Small intestine (tissue), 7 donors: ENCODE measurements around the gene PHLDA3. TPM values are rescaled to one million over a fixed set of nuclear protein-coding genes. Genes with fewer than 3 reads are reported as not detected.
"Not testable (repeated sequence)": the region's sequence is repeated elsewhere in the genome, so short reads cannot be mapped to it uniquely, and the experiment has no call there.

ENCODE experiments used
- DNase-seq, 2 donors: peaks; one replicate each; pipeline versions ENCODE4 v3.0.0 to v3.0.0-alpha.2; 2013
- FAIRE-seq: peaks from 2 replicates; lab custom pipeline; 2012; peaks lifted over from hg19 to GRCh38; lab: Jason Lieb, UNC
- H3K27ac ChIP-seq, 3 donors: one replicate each; pipeline ENCODE4 v1.5.1; 2013; ENCODE audit warnings: low read length in 2 of 3, mild to moderate bottlenecking in 2 of 3, control low read depth in 1 of 3, inconsistent platforms in 1 of 3, low read depth in 1 of 3, moderate library complexity in 1 of 3
- H3K27me3 ChIP-seq, 3 donors: one replicate each; pipeline ENCODE4 v1.6.1; 2013; ENCODE audit warnings: low read length in 3 of 3, inconsistent platforms in 1 of 3; ENCODE audit not compliant: control insufficient read depth in 3 of 3, insufficient read depth in 3 of 3
- H3K36me3 ChIP-seq, 3 donors: one replicate each; pipeline ENCODE4 v1.6.1; 2013; ENCODE audit warnings: low read length in 3 of 3, inconsistent platforms in 1 of 3, low read depth in 1 of 3, mild to moderate bottlenecking in 1 of 3, moderate library complexity in 1 of 3; ENCODE audit not compliant: control insufficient read depth in 3 of 3, insufficient read depth in 2 of 3
- H3K4me1 ChIP-seq, 3 donors: one replicate each; pipeline ENCODE4 v1.6.1; 2013; ENCODE audit warnings: low read length in 2 of 3, inconsistent platforms in 1 of 3, low read depth in 1 of 3, mild to moderate bottlenecking in 1 of 3, moderate library complexity in 1 of 3; ENCODE audit not compliant: control insufficient read depth in 3 of 3, insufficient read depth in 2 of 3
- H3K4me3 ChIP-seq, 3 donors: one replicate each; pipeline ENCODE4 v1.5.1; 2013; ENCODE audit warnings: low read length in 3 of 3, control low read depth in 1 of 3, inconsistent platforms in 1 of 3, low read depth in 1 of 3, mild to moderate bottlenecking in 1 of 3, moderate library complexity in 1 of 3
- H3K9me3 ChIP-seq, 2 donors: one replicate each; pipeline ENCODE4 v1.6.1; 2013; ENCODE audit warnings: low read depth in 1 of 2, low read length in 1 of 2; ENCODE audit not compliant: control insufficient read depth in 2 of 2, insufficient read depth in 1 of 2
- WGBS, 3 donors: extraction: QIAGEN DNeasy Blood & Tissue Kit; methylation state at CpG; one replicate each; pipeline ENCODE4 v1.1.7; 2013; 5-methylcytosine and 5-hydroxymethylcytosine counted together
- polyA plus RNA-seq, 4 donors: library from polyadenylated mRNA; stranded (reverse) in 3 of 4; unstranded in 1 of 4; fragments of 200-250 nt in 3 of 4; fragments of 120-200 nt in 1 of 4; gene quantifications; one replicate each; pipeline versions ENCODE4 v1.2.1 to v1.2.3, GENCODE V29; 2013
- donor health status: healthy with polysubstance abuse.
- donor health status: control.
- donor health status: control.
- donor health status: Bipolar disorder and iron deficiency.
- donor health status: healthy.

Gene PHLDA3
- polyA plus RNA-seq, 4 donors: 0.89 to 13.3 (median 5.0) TPM

DNA sequence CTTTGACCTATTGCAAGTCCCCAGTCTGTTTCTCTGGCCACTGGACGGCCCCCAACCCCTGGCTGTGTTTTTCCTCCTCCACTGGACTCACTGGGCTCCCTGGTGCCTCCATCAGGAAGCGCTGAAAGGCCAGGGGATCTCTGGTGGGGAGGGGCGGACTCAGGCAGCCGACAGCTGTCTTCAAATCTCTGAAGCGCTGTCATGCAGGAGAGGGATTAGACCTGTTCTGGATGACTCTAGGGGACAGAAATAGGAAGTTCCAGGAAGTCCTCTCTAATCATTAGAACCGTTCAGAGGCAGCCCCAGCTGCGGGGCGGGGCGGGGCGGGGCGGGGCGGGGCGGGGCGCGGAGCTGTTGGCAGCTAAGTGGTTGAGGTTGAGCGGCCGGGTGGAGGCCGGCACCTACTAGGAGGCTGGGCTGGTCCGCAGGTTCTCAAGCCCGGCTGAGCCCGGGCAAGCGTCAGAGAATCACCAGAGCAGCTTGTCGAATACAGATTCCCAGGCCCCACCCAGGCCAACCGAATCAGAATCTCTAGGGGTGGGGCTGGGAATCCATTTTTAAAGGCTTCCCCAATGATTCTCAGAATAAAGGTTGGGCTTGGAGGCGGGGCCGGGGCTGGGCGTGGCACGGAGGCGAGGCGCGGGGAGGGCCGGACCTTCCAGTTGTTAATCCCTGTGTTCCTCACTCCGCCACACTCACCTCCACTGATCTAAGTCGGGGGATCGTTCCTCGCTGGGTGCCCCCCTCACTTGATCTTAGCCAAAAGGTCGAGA lies 11.4 kb upstream of the PHLDA3 start:
- Histone ChIP-seq H3K4me1 (peaks cover 0 to 42% (median 2%) of the 10 kb centered on the region in 3 donors), H3K27ac (peak overlapping the region in 2 of 3 donors; percentile 56 to 69), H3K9me3 (no peaks in the 10 kb centered on the region), H3K36me3 (peaks cover 0 to 27% (median 3%) of the 10 kb centered on the region in 3 donors), H3K27me3 (peaks cover 0 to 15% (median 0%) of the 10 kb centered on the region in 3 donors), H3K4me3 (peak overlapping the region in 2 of 3 donors; percentile 19 to 30)
- WGBS, 3 donors: 3 to 7% (median 4%) methylated on average over 33 to 37 of the region's 37 CpGs
- DNase-seq: peak; percentile 92
- no peak for FAIRE-seq

GRCh38 chr1:201479201-201479730 lies 10.3 kb upstream of the PHLDA3 start:
- Histone ChIP-seq H3K27ac (no peak overlapping the region), H3K4me1 (peaks cover 0 to 51% (median 2%) of the 10 kb centered on the region in 3 donors), H3K9me3 (no peaks in the 10 kb centered on the region), H3K4me3 (no peak overlapping the region), H3K27me3 (peaks cover 0 to 15% (median 0%) of the 10 kb centered on the region in 3 donors), H3K36me3 (peaks cover 0 to 15% (median under 1%) of the 10 kb centered on the region in 3 donors)
- DNase-seq (no peak), FAIRE-seq (no peak)
- 82 to 93% (median 88%) methylated on average over 4 of the region's 4 CpGs for WGBS, 3 donors

DNA sequence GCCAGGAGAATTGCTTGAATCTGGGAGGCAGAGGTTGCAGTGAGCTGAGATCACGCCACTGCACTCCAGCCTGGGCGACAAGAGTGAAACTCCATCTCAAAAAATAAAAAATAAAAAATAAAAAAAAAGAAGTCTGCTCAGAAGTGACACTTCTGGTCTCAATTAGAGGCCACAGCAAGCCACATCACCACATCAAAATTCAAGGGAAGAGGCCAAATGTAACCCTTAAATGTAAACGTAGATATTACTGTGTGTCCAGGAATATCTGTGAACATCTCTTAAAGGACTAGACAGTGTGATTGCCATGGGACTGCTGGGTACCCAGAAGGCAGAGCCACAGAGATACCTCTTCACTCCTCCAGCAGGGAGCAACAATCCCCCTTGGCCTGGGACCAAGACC lies 9.7 kb upstream of the PHLDA3 start:
- not testable (repeated sequence) for DNase-seq, H3K36me3 ChIP-seq, H3K9me3 ChIP-seq, H3K4me3 ChIP-seq, FAIRE-seq, H3K27ac ChIP-seq
- Histone ChIP-seq H3K27me3 (peaks cover 0 to 15% (median 0%) of the 10 kb centered on the region in 3 donors), H3K4me1 (peaks cover 0 to 51% (median 2%) of the 10 kb centered on the region in 3 donors)
- 93 to 95% (median 94%) methylated on average over 3 of the region's 3 CpGs for WGBS, 3 donors

DNA sequence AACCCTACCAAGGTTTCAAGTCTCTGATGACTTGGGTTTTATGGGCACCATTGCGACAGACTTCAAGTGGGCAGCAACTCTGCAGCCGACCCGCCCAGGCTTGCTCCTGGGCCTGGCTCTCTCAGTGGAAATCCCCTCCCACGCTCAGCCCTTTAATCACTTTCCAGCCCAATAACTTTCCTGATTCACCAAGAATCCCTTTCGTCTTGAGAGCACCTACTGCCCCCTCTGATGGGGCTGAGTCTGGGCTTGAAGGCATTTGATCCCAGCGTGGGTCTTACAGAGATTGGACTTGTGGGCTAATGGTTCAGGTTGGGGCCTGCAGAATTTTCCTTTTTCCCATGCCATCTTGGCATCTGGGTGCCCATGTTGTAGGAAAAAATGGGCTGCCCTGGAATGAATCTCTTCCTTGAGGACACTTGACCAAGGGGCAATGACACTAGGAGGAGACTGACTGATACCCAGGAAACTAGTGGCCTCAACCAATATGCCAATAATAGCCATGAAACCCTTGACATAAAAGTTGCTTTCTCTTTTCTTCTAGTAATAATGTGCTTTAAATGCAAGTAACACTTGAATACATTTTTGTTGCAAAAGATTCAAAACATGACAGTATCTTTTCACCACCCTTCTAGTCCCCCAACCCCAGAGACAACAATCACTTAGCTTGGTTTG lies 7.8 kb upstream of the PHLDA3 start:
- Histone ChIP-seq H3K36me3 (no peaks in the 10 kb centered on the region), H3K4me3 (no peak overlapping the region), H3K27me3 (peaks cover 0 to 16% (median 0%) of the 10 kb centered on the region in 3 donors), H3K9me3 (no peaks in the 10 kb centered on the region), H3K27ac (no peak overlapping the region), H3K4me1 (peaks cover 0 to 41% (median 2%) of the 10 kb centered on the region in 3 donors)
- DNase-seq (peak in 1 of 2 donors; percentile 60), FAIRE-seq (no peak)
- WGBS, 3 donors: 78 to 81% (median 80%) methylated on average over 6 of the region's 6 CpGs

GRCh38 chr1:201475915-201476669 lies 7.1 kb upstream of the PHLDA3 start:
- FAIRE-seq (no peak), DNase-seq (no peak)
- WGBS, 3 donors: 65 to 79% (median 72%) methylated on average over 8 of the region's 8 CpGs
- peaks cover 0 to 9% (median 0%) of the 10 kb centered on the region in 3 donors for H3K27me3 ChIP-seq
- H3K36me3 ChIP-seq: no peaks in the 10 kb centered on the region
- H3K27ac ChIP-seq: no peak overlapping the region
- no peaks in the 10 kb centered on the region for H3K9me3 ChIP-seq
- peaks cover 0 to 34% (median 2%) of the 10 kb centered on the region in 3 donors for H3K4me1 ChIP-seq
- H3K4me3 ChIP-seq: no peak overlapping the region

DNA sequence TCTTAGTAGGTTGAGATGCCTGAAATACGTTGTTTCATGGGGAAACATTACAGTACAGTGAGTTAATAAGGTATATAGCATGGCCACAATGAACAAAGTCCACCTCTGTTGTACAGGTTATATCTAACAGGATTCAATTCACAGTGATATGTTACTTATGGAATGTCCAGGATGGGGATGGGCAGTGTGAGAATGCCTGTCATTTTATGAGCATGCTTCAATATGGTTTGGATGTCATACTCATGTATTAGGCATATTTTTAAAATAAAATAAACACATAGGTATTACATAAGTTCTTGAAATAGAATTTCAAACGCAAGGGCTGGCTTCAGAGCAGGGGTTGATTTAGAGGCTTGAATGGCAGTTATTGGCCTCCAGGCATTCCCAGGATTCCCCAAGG lies 6.1 kb upstream of the PHLDA3 start:
- H3K4me3 ChIP-seq: no peak overlapping the region
- DNase-seq (peak; percentile 81 to 83), FAIRE-seq (no peak)
- WGBS, 3 donors: 47 to 67% (median 50%) methylated on average over 2 of the region's 2 CpGs
- peaks cover 0 to 7% (median 0%) of the 10 kb centered on the region in 3 donors for H3K27me3 ChIP-seq
- H3K27ac ChIP-seq: peak overlapping the region in 1 of 3 donors; percentile 58
- no peaks in the 10 kb centered on the region for H3K36me3 ChIP-seq
- H3K9me3 ChIP-seq: no peaks in the 10 kb centered on the region
- H3K4me1 ChIP-seq: peaks cover 0 to 26% (median under 1%) of the 10 kb centered on the region in 3 donors

DNA sequence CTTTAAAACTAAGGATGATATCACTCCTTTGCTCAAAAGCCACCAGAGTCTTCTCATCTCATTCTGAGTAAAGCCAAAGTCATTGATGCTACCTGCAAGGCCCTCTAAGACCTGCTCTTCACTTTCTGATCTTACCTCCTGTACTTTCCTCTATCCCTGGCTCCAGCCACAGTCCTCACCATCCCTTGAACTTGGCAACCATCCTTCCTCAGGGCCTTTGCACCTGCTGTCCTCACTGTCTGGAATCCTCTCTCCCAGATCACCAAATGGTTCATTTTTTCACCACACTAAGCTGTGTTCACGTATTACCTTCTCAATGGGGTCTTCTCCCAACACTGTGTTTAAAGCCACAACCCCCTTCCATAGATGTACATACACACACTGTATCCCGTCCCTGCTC lies 4.3 kb upstream of the PHLDA3 start:
- no peak for DNase-seq
- Histone ChIP-seq H3K27ac (no peak overlapping the region), H3K27me3 (peaks cover 0 to 18% (median 4%) of the 10 kb centered on the region in 3 donors), H3K4me1 (peaks cover 0 to 33% (median 0%) of the 10 kb centered on the region in 3 donors), H3K36me3 (no peaks in the 10 kb centered on the region), H3K4me3 (no peak overlapping the region), H3K9me3 (no peaks in the 10 kb centered on the region)
- 86 to 95% (median 94%) methylated on average over 2 of the region's 2 CpGs for WGBS, 3 donors
- FAIRE-seq: no peak
